K562 (cell line): ENCODE results near the gene NKAIN1. TPM values are rescaled to one million over a fixed set of nuclear protein-coding genes. Genes with fewer than 3 reads are reported as not detected.

Source experiments
- ATAC-seq: fragments of 200-7000 bp; cut with Tn5 transposase; 3 replicates; pipeline ENCODE4 v1.9.1; 2020; ENCODE audit warnings: moderate library complexity
- BruUV-seq: library from RNA; stranded (reverse); fragments of 400-500 nt; replicated peaks from 2 replicates; lab custom pipeline; 2021; lab: Mats Ljungman, UMichigan
- CTCF ChIA-PET: fragments of 300-600 bp; formaldehyde crosslinking; extraction: SDS; loops from one replicate; lab custom pipeline; 2021; ENCODE audit warnings: low intra/inter-chr PET ratio; lab: Yijun Ruan, JAX
- POLR2A ChIA-PET: fragments of 300-600, 350-650 bp; sonication (Branson Sonifier 250); formaldehyde crosslinking; extraction: SDS; loops from one replicate; lab custom pipeline; 2021; ENCODE audit warnings: antibody characterized with exemption, inconsistent platforms; lab: Yijun Ruan, JAX
- DNase-seq, 4 experiments: peaks; one replicate each; pipeline versions ENCODE4 v3.0.0 to v3.0.0-alpha.2; 2011 to 2018; ENCODE audit warnings: low spot score in 3 of 4, mixed read lengths in 3 of 4; ENCODE audit errors: extremely low read depth in 1 of 4
- FAIRE-seq: peaks from 2 replicates; lab custom pipeline; 2011; peaks lifted over from hg19 to GRCh38; lab: Jason Lieb, UNC
- H2AFZ ChIP-seq: 2 replicates; pipeline ENCODE4 v1.6.0; 2011; ENCODE audit warnings: low read depth, low read length, control low read depth, inconsistent platforms
- H3K27ac ChIP-seq: fragments of 200-600 bp; 3 replicates; pipeline ENCODE4 v1.8.0; 2011; ENCODE audit warnings: low read depth, mild to moderate bottlenecking, control low read depth, inconsistent platforms, low read length, moderate library complexity, mixed read lengths; ENCODE audit errors: extremely low read depth
- H3K27me3 ChIP-seq, 2 experiments: fragments of 300-600 bp in 1 of 2; 2 replicates in 1 of 2; 3 replicates in 1 of 2; pipeline versions ENCODE4 v1.6.0 to v1.8.0; 2011; ENCODE audit warnings: inconsistent platforms in 2 of 2, low read length in 2 of 2, mild to moderate bottlenecking in 1 of 2, mixed read lengths in 1 of 2, moderate library complexity in 1 of 2; ENCODE audit not compliant: control insufficient read depth in 2 of 2, insufficient read depth in 2 of 2
- H3K36me3 ChIP-seq: fragments of 300-600 bp; 3 replicates; pipeline ENCODE4 v1.8.0; 2011; ENCODE audit warnings: mild to moderate bottlenecking, low read length, inconsistent platforms; ENCODE audit not compliant: control insufficient read depth, insufficient read depth
- H3K4me1 ChIP-seq, 2 experiments: fragments of 200-600 bp in 1 of 2; replicated peaks in 1 of 2; 2 replicates in 1 of 2; 3 replicates in 1 of 2; pipeline versions ENCODE4 v1.5.1 to v1.8.0; 2011; ENCODE audit warnings: inconsistent platforms in 2 of 2, low read length in 2 of 2, mild to moderate bottlenecking in 1 of 2, mixed read lengths in 1 of 2, moderate library complexity in 1 of 2; ENCODE audit not compliant: control insufficient read depth in 2 of 2, insufficient read depth in 2 of 2
- H3K4me2 ChIP-seq: 2 replicates; pipeline ENCODE4 v1.6.1; 2011; ENCODE audit warnings: low read length, control low read depth, inconsistent platforms, mixed read lengths; ENCODE audit not compliant: insufficient read depth
- H3K4me3 ChIP-seq: fragments of 200-600 bp; sonication (generic), shearing (Covaris generic); 2 replicates; pipeline ENCODE4 v1.5.1; 2016; ENCODE audit warnings: control low read depth, inconsistent platforms
- H3K79me2 ChIP-seq: fragments of 200-600 bp; 3 replicates; pipeline ENCODE4 v1.8.0; 2011; ENCODE audit warnings: low read length, inconsistent platforms; ENCODE audit not compliant: control insufficient read depth, insufficient read depth
- H3K9ac ChIP-seq, 2 experiments: 2 replicates each; pipeline versions ENCODE4 v1.6.0 to v1.6.1; 2011; ENCODE audit warnings: low read depth in 2 of 2, low read length in 2 of 2, control low read depth in 1 of 2, inconsistent platforms in 1 of 2, mild to moderate bottlenecking in 1 of 2, mixed read lengths in 1 of 2; ENCODE audit not compliant: insufficient read depth in 1 of 2
- H3K9me1 ChIP-seq: one replicate; pipeline ENCODE4 v1.6.0; 2011; ENCODE audit warnings: inconsistent platforms, mild to moderate bottlenecking, low read length, moderate library complexity; ENCODE audit not compliant: control insufficient read depth, insufficient read depth
- H3K9me3 ChIP-seq: replicated peaks from 2 replicates; pipeline ENCODE4 v1.5.1; 2011; ENCODE audit warnings: low read depth, low read length, inconsistent platforms; ENCODE audit not compliant: control insufficient read depth, insufficient read depth
- H4K20me1 ChIP-seq: replicated peaks from 2 replicates; pipeline ENCODE4 v1.6.1; 2011; ENCODE audit warnings: low read length, inconsistent platforms, mixed read lengths; ENCODE audit not compliant: control insufficient read depth, insufficient read depth
- ASH1L ChIP-seq: fragments of 450-650 bp; IDR thresholded peaks from 2 replicates; pipeline ENCODE4 v1.6.1; 2018; ENCODE audit warnings: borderline replicate concordance, mild to moderate bottlenecking, low read depth; ENCODE audit not compliant: partially characterized antibody
- BCOR ChIP-seq: fragments of 450-650 bp; IDR thresholded peaks from 2 replicates; pipeline ENCODE4 v1.6.1; 2016
- CCNT2 ChIP-seq: IDR thresholded peaks from 2 replicates; pipeline ENCODE4 v1.6.1; 2011; ENCODE audit warnings: borderline replicate concordance, low read depth, mild to moderate bottlenecking, moderate library complexity, mixed read lengths, low read length; ENCODE audit not compliant: insufficient read length; ENCODE audit errors: extremely low read depth
- CSDE1 ChIP-seq, 2 experiments: fragments of 450-650 bp; IDR thresholded peaks; 2 replicates each; pipeline ENCODE4 v1.6.1; 2016; ENCODE audit warnings: mild to moderate bottlenecking in 1 of 2
- HIVEP1 ChIP-seq: fragments of 250-450 bp; sonication (Bioruptor Pico); IDR thresholded peaks from 2 replicates; pipeline ENCODE4 v1.4.0; 2020; ENCODE audit warnings: mild to moderate bottlenecking
- LARP7 ChIP-seq: fragments of 450-650 bp; IDR thresholded peaks from 2 replicates; pipeline ENCODE4 v1.6.1; 2016
- TEAD1 ChIP-seq, 2 experiments: fragments of 450-650 bp in 1 of 2; sonication (generic) in 1 of 2; formaldehyde crosslinking; IDR thresholded peaks; 2 replicates each; pipeline versions ENCODE4 v1.4.0 to v1.8.0; 2020 to 2022; ENCODE audit warnings: mild to moderate bottlenecking in 2 of 2, missing genetic modification reagents in 1 of 2
- TEAD2 ChIP-seq: fragments of 450-650 bp; IDR thresholded peaks from 2 replicates; pipeline ENCODE4 v1.6.1; 2016; ENCODE audit warnings: missing genetic modification characterization, control low read depth, missing compliant biosample characterization
- TEAD4 ChIP-seq, 2 experiments: sonication (generic) in 1 of 2; formaldehyde crosslinking in 1 of 2; IDR thresholded peaks; 2 replicates each; pipeline versions ENCODE4 v1.6.1 to v1.8.0; 2012 to 2022; ENCODE audit warnings: borderline replicate concordance in 1 of 2, inconsistent platforms in 1 of 2, low read length in 1 of 2, mild to moderate bottlenecking in 1 of 2, missing genetic modification reagents in 1 of 2
- ZNF121 ChIP-seq: sonication (generic); formaldehyde crosslinking; conservative IDR thresholded peaks from 2 replicates; pipeline ENCODE4 v1.8.0; 2022; ENCODE audit warnings: missing genetic modification reagents
- ZNF282 ChIP-seq: sonication (generic); formaldehyde crosslinking; IDR thresholded peaks from 2 replicates; pipeline ENCODE4 v1.8.1; 2023; ENCODE audit warnings: missing genetic modification reagents
- ZNF444 ChIP-seq: fragments of 250-450 bp; sonication (Bioruptor Pico); IDR thresholded peaks from 2 replicates; pipeline ENCODE4 v1.4.0; 2020; ENCODE audit warnings: mild to moderate bottlenecking, moderate library complexity
- ZNF79 ChIP-seq: fragments of 250-450 bp; sonication (Bioruptor Pico); IDR thresholded peaks from 2 replicates; pipeline ENCODE4 v1.4.0; 2020; ENCODE audit warnings: low read depth, mild to moderate bottlenecking, moderate library complexity
- WGBS: fragments of 100-300 bp; shearing (Covaris generic); methylation state at CpG from one replicate; pipeline ENCODE4 v1.1.6; 2016; ENCODE audit warnings: low coverage, mixed read lengths; ENCODE audit not compliant: insufficient coverage; ENCODE audit errors: missing lambda C conversion rate; 5-methylcytosine and 5-hydroxymethylcytosine counted together
- in situ Hi-C: fragments of 300-500 bp; cut with MboI; formaldehyde crosslinking; loops from 4 replicates; pipeline ENCODE4 v1.15.0; 2018; ENCODE audit warnings: inconsistent platforms, mixed read lengths
- intact Hi-C: fragments of 100-400 bp; cut with micrococcal nuclease; formaldehyde crosslinking; loops from 2 replicates; pipeline ENCODE4 v1.14.2; 2022
- polyA plus RNA-seq, 8 experiments: library from polyadenylated mRNA; depleted of rRNA in 4 of 8; stranded (reverse) in 5 of 8; unstranded in 3 of 8; fragments of >200 nt; fragmentation: Nextera tagmentation in 2 of 8; fragmentation: Illumina TruSeq in 1 of 8; extraction: Ambion mirVana in 2 of 8; extraction: Trizol in 1 of 8; gene quantifications; 2 replicates each; pipeline versions ENCODE4 v1.2.1 to v1.2.3, GENCODE V29; 2011 to 2014; ENCODE audit warnings: inconsistent platforms in 1 of 8, missing spikeins in 1 of 8
- total RNA-seq, 7 experiments: library from RNA; depleted of rRNA in 6 of 7; stranded (reverse); fragments of >200 nt in 6 of 7; fragmentation: Illumina TruSeq in 2 of 7; extraction: Trizol in 2 of 7; gene quantifications; 2 replicates each; pipeline versions ENCODE4 v1.2.1 to v1.2.3, GENCODE V29; 2011 to 2021; ENCODE audit warnings: low replicate concordance in 1 of 7
- TF ChIP-seq, protein P1 (sequence below): fragments of 250-450 bp; sonication (Bioruptor Pico); IDR thresholded peaks from 2 replicates; pipeline ENCODE4 v1.8.0; 2021; ENCODE audit warnings: moderate library complexity, mild to moderate bottlenecking, inconsistent platforms
- TF ChIP-seq, protein P2 (sequence below): sonication (generic); formaldehyde crosslinking; IDR thresholded peaks from 2 replicates; pipeline ENCODE4 v1.5.0; 2020; ENCODE audit warnings: missing genetic modification reagents

Gene NKAIN1
- total and polyA plus RNA-seq, 9 of the 15 experiments (the other 6 are each of a cell fraction or from before 2014, with no cell fraction given), result 0.03 to 0.22 (median 0.04) TPM; not detected in 3

DNA sequence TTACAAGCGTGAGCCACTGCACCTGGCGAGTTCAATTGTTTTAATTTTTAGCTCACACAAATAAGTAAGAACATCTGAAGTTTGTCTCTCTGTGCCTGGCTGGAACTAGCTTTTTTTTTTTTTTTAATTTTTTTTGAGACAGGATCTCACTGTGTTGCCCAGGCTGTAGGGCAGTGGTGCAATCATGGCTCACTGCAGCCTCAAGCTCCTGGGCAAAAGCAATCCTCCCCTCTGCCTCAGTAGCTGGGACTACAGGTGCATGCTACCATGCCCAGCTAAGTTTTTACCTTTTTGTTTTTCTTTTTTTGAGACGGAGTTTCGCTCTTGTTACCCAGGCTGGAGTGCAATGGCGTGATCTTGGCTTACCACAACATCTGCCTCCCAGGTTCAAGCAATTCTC lies 7.9 kb downstream of the NKAIN1 start:
- POLR2A ChIA-PET, result interaction anchor here (0.7 kb wide), 1 partner anchor 78 kb away, joined by 3 read pairs; no protein-coding TSS in a partner anchor
- CTCF ChIA-PET, result no interaction called here
- DNase-seq, result no peak

More for the DNA sequence above, 7.9 kb downstream of the NKAIN1 start:
- Histone ChIP-seq H3K4me3 (no peak overlapping the region), H3K4me2 (no peak overlapping the region)
- intact Hi-C loops, result no loop called here
- in situ Hi-C loops, result no loop called here
- 10% methylated on average over 5 of the region's 5 CpGs for WGBS
- no peak for TF ChIP-seq TEAD2 (tag)
- no peak for TF ChIP-seq LARP7
- no peak for TF ChIP-seq ASH1L
- no peak for TF ChIP-seq ZNF444
- TF ChIP-seq, protein P1, sequence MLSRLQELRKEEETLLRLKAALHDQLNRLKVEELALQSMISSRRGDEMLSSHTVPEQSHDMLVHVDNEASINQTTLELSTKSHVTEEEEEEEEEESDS (CRISPR knock-in tag), result no peak
- TF ChIP-seq, protein P2, sequence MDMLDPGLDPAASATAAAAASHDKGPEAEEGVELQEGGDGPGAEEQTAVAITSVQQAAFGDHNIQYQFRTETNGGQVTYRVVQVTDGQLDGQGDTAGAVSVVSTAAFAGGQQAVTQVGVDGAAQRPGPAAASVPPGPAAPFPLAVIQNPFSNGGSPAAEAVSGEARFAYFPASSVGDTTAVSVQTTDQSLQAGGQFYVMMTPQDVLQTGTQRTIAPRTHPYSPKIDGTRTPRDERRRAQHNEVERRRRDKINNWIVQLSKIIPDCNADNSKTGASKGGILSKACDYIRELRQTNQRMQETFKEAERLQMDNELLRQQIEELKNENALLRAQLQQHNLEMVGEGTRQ (CRISPR knock-in tag), result no peak
- TF ChIP-seq BCOR, result peak; percentile 46; the same call in 1 of the 2 replicates
- no peak for TF ChIP-seq TEAD1 (CRISPR knock-in tag; IDR thresholded peaks at IDR 0.05)
- TF ChIP-seq ZNF282 (CRISPR knock-in tag), result no peak
- peak; percentile 88 for TF ChIP-seq ZNF121 (CRISPR knock-in tag)
- TF ChIP-seq HIVEP1 (CRISPR knock-in tag), result no peak
- no peak for TF ChIP-seq TEAD4 (IDR thresholded peaks at IDR 0.05; ENCODE audit: low read length)
- TF ChIP-seq TEAD4 (CRISPR knock-in tag; IDR thresholded peaks at IDR 0.05; ENCODE audit: borderline replicate concordance), result no peak
- no peak for TF ChIP-seq CSDE1 (IDR thresholded peaks at IDR 0.05)
- TF ChIP-seq ZNF79, result no peak
- no peak for TF ChIP-seq CCNT2
- TF ChIP-seq, all 486 proteins: peak for 2
- H3K27me3 ChIP-seq, result peaks cover 34 to 60% of the 10 kb centered on the region in 2 experiments
- H3K27ac ChIP-seq, result no peak overlapping the region
- ATAC-seq (no peak), FAIRE-seq (no peak)
- H3K36me3 ChIP-seq, result no peaks in the 10 kb centered on the region
- no peaks in the 10 kb centered on the region for H3K9me3 ChIP-seq
- H3K79me2 ChIP-seq, result no peaks in the 10 kb centered on the region
- H2AFZ ChIP-seq, result no peak overlapping the region
- 0 out of 2 replicates have a peak, but pooled peaks cover 3% of the 10 kb centered on the region for H4K20me1 ChIP-seq
- H3K9ac ChIP-seq, result no peak overlapping the region
- no peaks in the 10 kb centered on the region for H3K9me1 ChIP-seq
- no peaks in the 10 kb centered on the region for H3K4me1 ChIP-seq
- BruUV-seq, result no TSS peak
